Transverse colon (tissue), 4 donors: ENCODE measurements around the gene MROH7.

ENCODE experiments used
- EP300 ChIP-seq: sonication (generic); formaldehyde crosslinking; IDR thresholded peaks from one replicate; pipeline ENCODE4 v1.6.1; 2017; ENCODE audit warnings: antibody characterized with exemption, low read depth
- POLR2A ChIP-seq: fragments of 450-650 bp; IDR thresholded peaks from one replicate; pipeline ENCODE4 v1.6.1; 2016; ENCODE audit warnings: antibody characterized with exemption, mild to moderate bottlenecking, moderate library complexity
- POLR2AphosphoS5 ChIP-seq, 3 donors: sonication (generic); formaldehyde crosslinking; IDR thresholded peaks; one replicate each; pipeline ENCODE4 v1.6.1; 2016; ENCODE audit warnings: antibody characterized with exemption in 3 of 3
- TF ChIP-seq, protein P1 (sequence below), 5 experiments: fragments of 200-600 bp in 3 of 5; fragments of 450-650 bp in 2 of 5; sonication (generic) in 3 of 5; IDR thresholded peaks; 1 replicate in 2 of 5; 2 replicates in 3 of 5; pipeline ENCODE4 v1.5.1; 2016 to 2017; ENCODE audit warnings: antibody characterized with exemption in 5 of 5, inconsistent platforms in 3 of 5, mild to moderate bottlenecking in 2 of 5, moderate library complexity in 1 of 5

DNA sequence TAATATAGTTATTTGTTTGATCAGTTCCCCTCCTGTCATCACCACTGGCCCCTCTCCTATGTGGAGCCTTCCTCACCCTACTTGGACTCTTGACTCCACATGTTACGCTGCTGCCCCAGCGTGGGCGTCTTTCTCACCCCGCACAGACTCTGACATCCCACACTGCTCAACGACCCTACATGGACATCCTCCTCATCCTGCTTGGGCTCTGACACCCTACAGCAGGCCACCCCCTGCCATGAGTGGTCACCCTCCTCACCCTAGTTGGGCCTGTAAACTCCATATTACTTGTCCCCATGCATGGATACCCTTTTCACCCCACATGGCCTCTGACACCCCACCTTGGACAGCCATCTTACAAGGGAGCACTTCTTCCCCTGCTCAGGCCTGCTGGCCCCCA, 95.1 kb downstream of the MROH7 start:
- TF ChIP-seq, protein P1, sequence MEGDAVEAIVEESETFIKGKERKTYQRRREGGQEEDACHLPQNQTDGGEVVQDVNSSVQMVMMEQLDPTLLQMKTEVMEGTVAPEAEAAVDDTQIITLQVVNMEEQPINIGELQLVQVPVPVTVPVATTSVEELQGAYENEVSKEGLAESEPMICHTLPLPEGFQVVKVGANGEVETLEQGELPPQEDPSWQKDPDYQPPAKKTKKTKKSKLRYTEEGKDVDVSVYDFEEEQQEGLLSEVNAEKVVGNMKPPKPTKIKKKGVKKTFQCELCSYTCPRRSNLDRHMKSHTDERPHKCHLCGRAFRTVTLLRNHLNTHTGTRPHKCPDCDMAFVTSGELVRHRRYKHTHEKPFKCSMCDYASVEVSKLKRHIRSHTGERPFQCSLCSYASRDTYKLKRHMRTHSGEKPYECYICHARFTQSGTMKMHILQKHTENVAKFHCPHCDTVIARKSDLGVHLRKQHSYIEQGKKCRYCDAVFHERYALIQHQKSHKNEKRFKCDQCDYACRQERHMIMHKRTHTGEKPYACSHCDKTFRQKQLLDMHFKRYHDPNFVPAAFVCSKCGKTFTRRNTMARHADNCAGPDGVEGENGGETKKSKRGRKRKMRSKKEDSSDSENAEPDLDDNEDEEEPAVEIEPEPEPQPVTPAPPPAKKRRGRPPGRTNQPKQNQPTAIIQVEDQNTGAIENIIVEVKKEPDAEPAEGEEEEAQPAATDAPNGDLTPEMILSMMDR (IDR thresholded peaks at IDR 0.05), result no peak
- no peak for TF ChIP-seq POLR2A
- TF ChIP-seq POLR2AphosphoS5 (IDR thresholded peaks at IDR 0.05), result no peak
- TF ChIP-seq EP300, result no peak
